Natural killer cell (primary cell): ENCODE measurements around the gene GABRP. TPM values are rescaled to one million over a fixed set of nuclear protein-coding genes. Genes with fewer than 3 reads are reported as not detected.

Source experiments
- ATAC-seq, 3 donors: fragments of 150-1000 bp in 2 of 3; fragments of 200-7000 bp in 1 of 3; cut with Tn5 transposase; 1 replicate in 1 of 3; 2 replicates in 2 of 3; pipeline ENCODE4 v1.10.0; 2021; ENCODE audit warnings: mild to moderate bottlenecking in 2 of 3, moderate library complexity in 2 of 3
- DNase-seq, 2 donors: peaks; one replicate each; pipeline versions ENCODE4 v3.0.0 to v3.0.0-alpha.2; 2013 to 2021; ENCODE audit warnings: mixed read lengths in 1 of 2
- H3K27ac ChIP-seq: one replicate; pipeline ENCODE4 v1.5.1; 2013; ENCODE audit warnings: mild to moderate bottlenecking, low read length
- H3K27me3 ChIP-seq: one replicate; pipeline ENCODE4 v1.6.1; 2013; ENCODE audit warnings: low read length; ENCODE audit not compliant: control insufficient read depth, insufficient read depth
- H3K36me3 ChIP-seq: one replicate; pipeline ENCODE4 v1.6.1; 2013; ENCODE audit warnings: low read length; ENCODE audit not compliant: control insufficient read depth, insufficient read depth
- H3K4me1 ChIP-seq: one replicate; pipeline ENCODE4 v1.6.1; 2013; ENCODE audit warnings: low read length; ENCODE audit not compliant: control insufficient read depth, insufficient read depth
- H3K4me3 ChIP-seq: one replicate; pipeline ENCODE4 v1.5.1; 2013; ENCODE audit warnings: low read length
- H3K9me3 ChIP-seq: one replicate; pipeline ENCODE4 v1.6.1; 2013; ENCODE audit warnings: low read length; ENCODE audit not compliant: control insufficient read depth, insufficient read depth
- H3K27ac Mint-ChIP-seq, 2 donors: one replicate each; pipeline ENCODE4 v1.8.0; 2022; ENCODE audit warnings: mild to moderate bottlenecking in 2 of 2, mixed read lengths in 2 of 2, moderate library complexity in 1 of 2
- H3K27me3 Mint-ChIP-seq, 2 donors: one replicate each; pipeline ENCODE4 v1.8.0; 2022; ENCODE audit warnings: low read depth in 2 of 2, mixed read lengths in 2 of 2
- H3K36me3 Mint-ChIP-seq: one replicate; pipeline ENCODE4 v1.8.0; 2022; ENCODE audit warnings: mixed read lengths
- H3K4me1 Mint-ChIP-seq, 2 donors: one replicate each; pipeline ENCODE4 v1.8.0; 2022; ENCODE audit warnings: mixed read lengths in 2 of 2
- H3K4me3 Mint-ChIP-seq: one replicate; pipeline ENCODE4 v1.8.0; 2022; ENCODE audit warnings: mild to moderate bottlenecking, moderate library complexity, mixed read lengths
- H3K9me3 Mint-ChIP-seq, 2 donors: one replicate each; pipeline ENCODE4 v1.8.0; 2022; ENCODE audit warnings: mixed read lengths in 2 of 2
- WGBS: methylation state at CpG from one replicate; pipeline ENCODE4 v1.1.7; 2013; ENCODE audit warnings: missing lambda C conversion rate; ENCODE audit not compliant: insufficient coverage; 5-methylcytosine and 5-hydroxymethylcytosine counted together
- intact Hi-C: fragments of 100-400 bp; cut with micrococcal nuclease; formaldehyde crosslinking; loops from one replicate; pipeline ENCODE4 v1.14.2; 2022
- total RNA-seq, 4 donors: library from RNA; stranded (reverse); fragments of 120-200 nt in 1 of 4; gene quantifications; one replicate each; pipeline versions ENCODE4 v1.2.3 to v1.2.4, GENCODE V29; 2013 to 2022
- TF ChIP-seq, protein P1 (sequence below): fragments of 200-600 bp; IDR thresholded peaks from one replicate; pipeline ENCODE4 v1.8.0; 2022; ENCODE audit warnings: antibody characterized with exemption

The GABRP gene
- total RNA-seq, 3 donors from 2014 or later (not counting 1 experiment from before 2014, with no cell fraction given) = not detected

GRCh38 chr5:170750791-170751190, 32.7 kb upstream of the GABRP start:
- Histone ChIP-seq H3K36me3 (no peaks in the 10 kb centered on the region), H3K4me3 (no peak overlapping the region), H3K4me1 (no peaks in the 10 kb centered on the region), H3K27me3 (no peaks in the 10 kb centered on the region), H3K9me3 (no peaks in the 10 kb centered on the region), H3K27ac (no peak overlapping the region)
- ATAC-seq (no peak), DNase-seq (no peak)
- TF ChIP-seq, protein P1, sequence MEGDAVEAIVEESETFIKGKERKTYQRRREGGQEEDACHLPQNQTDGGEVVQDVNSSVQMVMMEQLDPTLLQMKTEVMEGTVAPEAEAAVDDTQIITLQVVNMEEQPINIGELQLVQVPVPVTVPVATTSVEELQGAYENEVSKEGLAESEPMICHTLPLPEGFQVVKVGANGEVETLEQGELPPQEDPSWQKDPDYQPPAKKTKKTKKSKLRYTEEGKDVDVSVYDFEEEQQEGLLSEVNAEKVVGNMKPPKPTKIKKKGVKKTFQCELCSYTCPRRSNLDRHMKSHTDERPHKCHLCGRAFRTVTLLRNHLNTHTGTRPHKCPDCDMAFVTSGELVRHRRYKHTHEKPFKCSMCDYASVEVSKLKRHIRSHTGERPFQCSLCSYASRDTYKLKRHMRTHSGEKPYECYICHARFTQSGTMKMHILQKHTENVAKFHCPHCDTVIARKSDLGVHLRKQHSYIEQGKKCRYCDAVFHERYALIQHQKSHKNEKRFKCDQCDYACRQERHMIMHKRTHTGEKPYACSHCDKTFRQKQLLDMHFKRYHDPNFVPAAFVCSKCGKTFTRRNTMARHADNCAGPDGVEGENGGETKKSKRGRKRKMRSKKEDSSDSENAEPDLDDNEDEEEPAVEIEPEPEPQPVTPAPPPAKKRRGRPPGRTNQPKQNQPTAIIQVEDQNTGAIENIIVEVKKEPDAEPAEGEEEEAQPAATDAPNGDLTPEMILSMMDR = no peak
- peaks cover 0 to 5% of the 10 kb centered on the region in 2 donors for H3K9me3 Mint-ChIP-seq
- H3K4me1 Mint-ChIP-seq = no peaks in the 10 kb centered on the region
- 86% methylated on average over 6 of the region's 6 CpGs for WGBS
- H3K27me3 Mint-ChIP-seq = peaks cover 5 to 20% of the 10 kb centered on the region in 2 donors
- intact Hi-C loops = no loop called here
- H3K4me3 Mint-ChIP-seq = no peak overlapping the region
- no peak overlapping the region for H3K27ac Mint-ChIP-seq
- H3K36me3 Mint-ChIP-seq = no peaks in the 10 kb centered on the region

GRCh38 chr5:170751631-170752030, 31.9 kb upstream of the GABRP start:
- Mint-ChIP-seq H3K4me3 (no peak overlapping the region), H3K9me3 (peaks cover 0 to 5% of the 10 kb centered on the region in 2 donors), H3K27me3 (peaks cover 5 to 20% of the 10 kb centered on the region in 2 donors), H3K27ac (no peak overlapping the region), H3K4me1 (no peaks in the 10 kb centered on the region), H3K36me3 (no peaks in the 10 kb centered on the region)
- Histone ChIP-seq H3K4me3 (no peak overlapping the region), H3K36me3 (no peaks in the 10 kb centered on the region), H3K27ac (no peak overlapping the region), H3K4me1 (no peaks in the 10 kb centered on the region), H3K9me3 (no peaks in the 10 kb centered on the region), H3K27me3 (no peaks in the 10 kb centered on the region)
- 83% methylated on average over 9 of the region's 11 CpGs for WGBS
- DNase-seq (no peak), ATAC-seq (no peak)
- TF ChIP-seq, protein P1 = no peak
- intact Hi-C loops = no loop called here

GRCh38 chr5:170752257-170753215, 31.0 kb upstream of the GABRP start:
- Histone ChIP-seq H3K4me3 (no peak overlapping the region), H3K27me3 (no peaks in the 10 kb centered on the region), H3K9me3 (no peaks in the 10 kb centered on the region), H3K4me1 (no peaks in the 10 kb centered on the region), H3K36me3 (no peaks in the 10 kb centered on the region), H3K27ac (no peak overlapping the region)
- no peak overlapping the region for H3K27ac Mint-ChIP-seq
- WGBS = 67% methylated on average over 10 of the region's 10 CpGs
- DNase-seq (no peak), ATAC-seq (no peak)
- TF ChIP-seq, protein P1 = no peak
- intact Hi-C loops = no loop called here
- no peaks in the 10 kb centered on the region for H3K4me1 Mint-ChIP-seq
- H3K36me3 Mint-ChIP-seq = no peaks in the 10 kb centered on the region
- peaks cover 0 to 5% of the 10 kb centered on the region in 2 donors for H3K9me3 Mint-ChIP-seq
- no peak overlapping the region for H3K4me3 Mint-ChIP-seq
- H3K27me3 Mint-ChIP-seq = peaks cover 5 to 20% of the 10 kb centered on the region in 2 donors
